Fibroblast of skin of left quadriceps (primary cell): ENCODE results near the gene SLIT3.
"Not testable (repeated sequence)": the region's sequence is repeated elsewhere in the genome, so short reads cannot be mapped to it uniquely, and the experiment has no call there.

Experiments
- DNase-seq, 2 experiments: peaks; one replicate each; pipeline ENCODE4 v3.0.0-alpha.2; 2013; ENCODE audit warnings: low read depth in 2 of 2

SLIT3 gene

DNA sequence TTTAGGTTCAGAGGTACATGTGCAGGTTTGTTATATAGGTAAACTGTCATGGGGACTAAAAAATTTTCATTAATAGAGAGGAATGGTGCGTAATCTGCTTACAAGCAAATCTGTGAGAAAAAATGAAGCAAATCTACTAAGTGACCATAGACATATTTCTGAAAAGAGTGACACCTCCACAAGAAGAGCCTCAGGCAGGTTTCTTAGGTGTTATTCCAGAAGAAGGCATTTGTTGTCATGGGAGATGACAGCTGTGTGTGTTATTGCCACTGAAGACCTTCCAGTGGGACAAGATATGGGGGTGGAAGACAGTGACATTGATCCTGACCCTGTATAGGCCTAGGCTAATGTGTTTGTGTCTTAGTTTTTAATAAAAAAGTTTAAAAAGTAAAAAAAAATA is 652.9 kb downstream of the SLIT3 start:
- no peak for DNase-seq

GRCh38 chr5:168647083-168647482 is 653.9 kb downstream of the SLIT3 start:
- peak in 1 of 2 experiments; percentile 25 for DNase-seq

DNA sequence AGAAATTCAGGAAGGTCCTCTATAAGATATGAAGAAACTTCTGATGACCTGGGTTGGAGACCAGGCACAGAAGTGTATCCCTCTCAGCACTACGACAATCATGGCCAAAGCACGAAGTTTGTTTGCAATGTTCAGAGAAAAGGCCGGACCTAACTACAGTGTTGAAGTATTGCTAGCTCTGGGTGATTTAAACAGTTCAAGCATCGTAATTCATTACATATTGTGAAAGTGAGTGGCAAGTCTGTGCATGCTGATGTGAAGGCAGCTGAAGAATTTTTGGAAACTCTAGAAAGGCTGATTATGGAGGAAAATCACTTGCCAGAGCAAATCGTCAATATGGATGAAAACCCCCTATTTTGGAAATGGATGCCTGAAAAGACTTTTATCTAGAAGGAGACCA is 654.6 kb downstream of the SLIT3 start:
- no peak for DNase-seq

DNA sequence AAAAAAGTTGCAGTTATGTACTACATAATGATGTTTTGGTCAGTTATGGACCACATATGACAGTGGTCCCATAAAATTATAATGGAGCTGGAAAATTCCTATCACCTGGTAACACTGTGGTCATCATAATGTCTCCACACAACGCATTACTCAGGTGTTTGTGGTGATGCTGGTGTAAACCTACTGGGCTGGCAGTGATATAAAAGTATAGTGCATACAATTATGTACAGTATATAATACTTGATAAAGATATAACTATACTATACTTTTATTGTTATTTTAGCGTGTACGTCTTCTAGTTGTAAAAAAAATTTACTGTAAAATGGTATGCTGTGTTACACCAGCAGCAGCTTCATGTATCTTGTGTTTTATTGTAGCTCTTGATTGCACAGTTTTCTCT is 655.7 kb downstream of the SLIT3 start:
- DNase-seq: no peak

DNA sequence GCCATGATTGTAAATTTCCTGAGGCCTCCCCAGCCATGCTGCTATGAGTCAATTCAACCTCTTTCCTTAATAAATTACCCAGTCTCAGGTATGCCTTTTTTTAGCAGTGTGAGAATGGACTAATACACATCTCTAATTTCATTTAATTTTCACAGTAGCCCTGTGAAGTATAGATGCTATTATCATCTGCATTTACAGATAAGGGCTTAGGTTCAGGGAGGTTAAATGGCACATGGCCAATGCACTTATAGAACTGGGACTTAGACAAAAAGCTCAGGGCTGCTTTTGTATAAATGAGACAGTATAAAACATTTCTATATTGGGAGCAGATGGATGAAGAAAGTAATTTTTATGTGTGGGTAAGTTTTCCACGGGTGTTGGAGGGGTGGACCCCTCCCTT is 658.9 kb downstream of the SLIT3 start:
- no peak for DNase-seq

DNA sequence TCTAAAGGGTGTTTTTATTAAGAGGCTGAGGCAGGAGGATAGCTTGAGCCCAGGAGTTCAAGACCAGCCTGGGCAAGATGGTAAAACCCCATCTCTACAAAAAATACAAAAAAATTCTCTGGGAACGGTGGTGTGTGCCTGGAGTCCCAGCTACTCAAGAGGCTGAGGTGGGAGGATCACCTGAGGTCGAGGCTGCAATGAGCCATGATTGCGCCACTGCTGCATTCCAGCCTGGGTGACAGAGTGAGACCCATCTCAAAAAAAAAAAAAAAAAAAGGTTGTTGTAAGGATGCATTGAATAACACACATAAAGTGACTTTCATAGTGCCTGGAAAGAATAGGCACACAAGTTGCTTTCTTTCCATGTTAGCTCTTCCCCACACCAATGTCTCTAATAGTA is 662.1 kb downstream of the SLIT3 start:
- DNase-seq: not testable (repeated sequence)

DNA sequence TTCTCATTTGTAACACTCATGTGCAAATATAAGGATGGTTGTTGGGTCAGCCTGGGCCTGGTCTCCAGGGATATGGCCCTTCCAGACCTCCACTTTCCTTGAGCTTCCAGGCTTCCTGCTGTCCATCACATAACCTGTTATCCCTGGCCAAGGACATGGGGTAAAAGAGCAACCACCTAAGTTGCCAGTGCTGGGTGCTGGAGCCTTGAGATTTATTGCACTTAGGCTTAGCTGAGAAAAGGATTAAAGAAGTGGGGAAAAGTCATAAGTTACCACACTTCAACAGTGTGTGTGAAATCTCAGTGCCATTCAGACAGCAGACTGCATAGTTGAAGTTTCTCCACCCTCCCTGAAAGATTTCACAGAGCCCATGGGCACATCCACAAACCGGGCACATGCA is 663.1 kb downstream of the SLIT3 start:
- no peak for DNase-seq

DNA sequence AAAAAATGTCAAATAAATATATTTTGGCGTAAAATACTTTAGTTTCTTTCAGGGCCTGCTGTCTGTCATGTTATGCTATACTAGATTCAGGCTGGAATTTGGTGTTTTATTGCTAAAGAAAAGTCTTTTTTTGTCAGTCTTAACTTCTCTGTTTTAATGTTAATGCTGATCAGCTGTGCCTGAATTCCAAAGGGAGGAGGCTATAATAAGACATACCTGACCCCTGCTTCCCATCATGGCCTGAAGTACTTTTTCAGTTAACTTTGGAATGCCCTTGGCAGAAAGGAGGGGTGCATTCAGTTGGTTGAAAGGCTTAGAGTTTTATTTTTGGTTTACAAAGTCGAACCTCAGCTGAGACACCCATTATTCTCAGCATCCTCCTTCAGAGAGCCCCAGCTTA is 663.7 kb downstream of the SLIT3 start:
- no peak for DNase-seq

- DNase-seq: not testable (repeated sequence)
Measured at GRCh38 chr5:168630958-168631357, 670.0 kb downstream of the SLIT3 start.

- no peak for DNase-seq
Measured at GRCh38 chr5:168624850-168625364, 676.0 kb downstream of the SLIT3 start.

- no peak for DNase-seq
Measured at GRCh38 chr5:168620807-168621206, 680.1 kb downstream of the SLIT3 start.

GRCh38 chr5:168614661-168615060 is 686.3 kb downstream of the SLIT3 start:
- DNase-seq: no peak

DNA sequence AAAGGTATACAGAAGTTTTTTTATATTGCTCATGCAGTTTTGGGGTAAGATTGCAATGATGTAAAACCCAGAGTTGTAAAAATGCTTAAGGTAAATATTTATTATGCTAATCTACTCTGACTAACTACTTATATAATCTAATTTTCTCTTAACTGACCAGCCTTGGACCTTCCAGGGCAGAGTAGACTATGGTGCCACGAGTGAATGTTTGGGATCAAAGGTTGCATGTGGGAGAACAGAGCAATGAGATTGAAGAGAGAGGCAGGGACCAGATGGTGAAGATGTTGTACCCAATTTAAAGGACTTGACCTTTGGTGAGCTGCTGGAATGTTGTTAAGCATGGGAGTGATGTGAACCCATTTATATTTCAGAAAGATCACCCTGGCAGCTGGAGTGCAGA is 686.9 kb downstream of the SLIT3 start:
- no peak for DNase-seq

DNA sequence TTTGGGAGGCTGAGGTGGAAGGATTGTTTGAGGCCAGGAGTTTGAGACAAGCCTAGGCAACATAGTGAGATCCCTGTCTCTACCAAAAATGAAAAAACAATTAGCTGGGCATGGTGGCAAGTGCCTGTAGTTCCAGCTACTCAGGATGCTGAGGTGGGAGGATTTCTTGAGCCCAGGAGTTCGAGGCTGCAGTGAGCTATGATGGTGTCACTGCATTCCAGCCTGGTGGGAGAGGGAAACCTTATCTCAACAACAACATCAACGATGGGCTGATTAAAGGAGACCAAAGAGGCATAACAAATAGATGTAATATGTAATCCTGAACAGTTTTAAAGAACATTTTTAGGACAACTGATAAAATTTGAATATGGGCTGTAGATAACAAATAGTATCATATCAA is 687.5 kb downstream of the SLIT3 start:
- DNase-seq: no peak

DNA sequence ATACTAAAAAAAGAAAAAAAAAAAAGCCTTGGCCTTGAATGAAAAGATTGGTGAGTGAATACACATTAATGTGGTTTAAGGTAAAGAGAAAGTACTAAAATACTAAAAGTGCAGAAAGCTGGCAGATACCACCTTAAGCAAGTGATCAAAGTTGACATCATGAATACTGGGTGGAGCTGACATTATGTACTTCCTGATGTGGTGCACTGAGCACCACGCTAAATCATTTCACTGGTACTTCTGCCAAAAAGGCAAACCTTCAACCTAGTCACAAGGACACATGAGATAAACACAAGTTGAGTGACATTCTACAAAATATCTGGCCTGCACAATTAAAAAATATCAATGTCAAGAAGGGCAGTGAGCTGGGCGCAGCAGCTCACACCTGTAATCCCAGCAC is 687.9 kb downstream of the SLIT3 start:
- no peak for DNase-seq

GRCh38 chr5:168612123-168612522 is 688.8 kb downstream of the SLIT3 start:
- peak; percentile 13 to 15 for DNase-seq
